ENCODE measurements around the gene ATXN10.
A peak's percentile ranks its signal among the peaks of the same experiment; 100 is the strongest.

Gene ATXN10

DNA sequence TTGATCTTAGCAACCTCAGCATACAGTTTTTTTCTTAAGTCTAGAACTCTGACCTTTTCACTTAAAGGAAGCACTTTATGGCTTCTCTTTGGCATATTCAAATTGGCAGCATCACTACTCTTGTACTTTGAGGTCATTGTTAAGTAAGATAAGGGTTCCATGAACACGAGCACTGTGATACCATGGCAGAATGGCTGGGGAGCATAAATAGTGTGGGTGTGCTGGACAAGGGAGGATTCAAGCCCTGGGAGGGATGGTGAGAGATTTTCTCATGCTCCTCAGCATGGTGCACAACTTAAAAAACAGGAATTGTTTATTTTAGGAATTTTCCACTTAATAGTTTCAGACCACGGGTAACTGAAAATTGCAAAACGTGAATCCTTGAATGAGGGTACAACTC is 111.4 kb downstream of the ATXN10 start:
- Histone ChIP-seq H4K20me1 (ENCODE audit: control insufficient read depth, insufficient read depth, low read depth, low read length) (no peaks in the 10 kb centered on the region), H3K4me3 (ENCODE audit: low read length) (peak overlapping the region; percentile 74), H3K27ac (ENCODE audit: low read depth, low read length) (peak overlapping the region; percentile 99), H3K9me3 (ENCODE audit: control insufficient read depth, insufficient read depth, low read length) (no peaks in the 10 kb centered on the region), H3K36me3 (ENCODE audit: control insufficient read depth, low read length) (peaks cover 58% of the 10 kb centered on the region), H3K27me3 (ENCODE audit: control insufficient read depth, low read length) (no peaks in the 10 kb centered on the region), H3K4me1 (ENCODE audit: control insufficient read depth, low read length) (peaks cover 87% of the 10 kb centered on the region), H3K79me2 (ENCODE audit: control insufficient read depth, low read length) (peaks cover 95% of the 10 kb centered on the region), H3F3A (ENCODE audit: control insufficient read depth, insufficient read depth) (peaks cover 36% of the 10 kb centered on the region), H3K9me2 (replicated peaks; ENCODE audit: control insufficient read depth, low read length) (no peaks in the 10 kb centered on the region), H3K4me2 (ENCODE audit: low read length) (peak overlapping the region; percentile 86)
- TF ChIP-seq EZH2phosphoT487 (IDR thresholded peaks at IDR 0.05; ENCODE audit: borderline replicate concordance, low read length) (no peak), CTCF (IDR thresholded peaks at IDR 0.05; ENCODE audit: low read depth, low read length, poor library complexity, severe bottlenecking) (no peak)

GRCh38 chr22:45783690-45784089 is 112.1 kb downstream of the ATXN10 start:
- Histone ChIP-seq H3F3A (ENCODE audit: control insufficient read depth, insufficient read depth) (peaks cover 30% of the 10 kb centered on the region), H3K79me2 (ENCODE audit: control insufficient read depth, low read length) (peaks cover 95% of the 10 kb centered on the region), H3K4me2 (ENCODE audit: low read length) (peak overlapping the region; percentile 86), H3K4me3 (ENCODE audit: low read length) (peak overlapping the region; percentile 74), H3K9me3 (ENCODE audit: control insufficient read depth, insufficient read depth, low read length) (no peaks in the 10 kb centered on the region), H4K20me1 (ENCODE audit: control insufficient read depth, insufficient read depth, low read depth, low read length) (no peaks in the 10 kb centered on the region), H3K27ac (ENCODE audit: low read depth, low read length) (peak overlapping the region; percentile 99), H3K27me3 (ENCODE audit: control insufficient read depth, low read length) (no peaks in the 10 kb centered on the region), H3K36me3 (ENCODE audit: control insufficient read depth, low read length) (peaks cover 52% of the 10 kb centered on the region), H3K9me2 (replicated peaks; ENCODE audit: control insufficient read depth, low read length) (no peaks in the 10 kb centered on the region), H3K4me1 (ENCODE audit: control insufficient read depth, low read length) (peaks cover 80% of the 10 kb centered on the region)
- TF ChIP-seq EZH2phosphoT487 (IDR thresholded peaks at IDR 0.05; ENCODE audit: borderline replicate concordance, low read length) (no peak), CTCF (IDR thresholded peaks at IDR 0.05; ENCODE audit: low read depth, low read length, poor library complexity, severe bottlenecking) (no peak)

DNA sequence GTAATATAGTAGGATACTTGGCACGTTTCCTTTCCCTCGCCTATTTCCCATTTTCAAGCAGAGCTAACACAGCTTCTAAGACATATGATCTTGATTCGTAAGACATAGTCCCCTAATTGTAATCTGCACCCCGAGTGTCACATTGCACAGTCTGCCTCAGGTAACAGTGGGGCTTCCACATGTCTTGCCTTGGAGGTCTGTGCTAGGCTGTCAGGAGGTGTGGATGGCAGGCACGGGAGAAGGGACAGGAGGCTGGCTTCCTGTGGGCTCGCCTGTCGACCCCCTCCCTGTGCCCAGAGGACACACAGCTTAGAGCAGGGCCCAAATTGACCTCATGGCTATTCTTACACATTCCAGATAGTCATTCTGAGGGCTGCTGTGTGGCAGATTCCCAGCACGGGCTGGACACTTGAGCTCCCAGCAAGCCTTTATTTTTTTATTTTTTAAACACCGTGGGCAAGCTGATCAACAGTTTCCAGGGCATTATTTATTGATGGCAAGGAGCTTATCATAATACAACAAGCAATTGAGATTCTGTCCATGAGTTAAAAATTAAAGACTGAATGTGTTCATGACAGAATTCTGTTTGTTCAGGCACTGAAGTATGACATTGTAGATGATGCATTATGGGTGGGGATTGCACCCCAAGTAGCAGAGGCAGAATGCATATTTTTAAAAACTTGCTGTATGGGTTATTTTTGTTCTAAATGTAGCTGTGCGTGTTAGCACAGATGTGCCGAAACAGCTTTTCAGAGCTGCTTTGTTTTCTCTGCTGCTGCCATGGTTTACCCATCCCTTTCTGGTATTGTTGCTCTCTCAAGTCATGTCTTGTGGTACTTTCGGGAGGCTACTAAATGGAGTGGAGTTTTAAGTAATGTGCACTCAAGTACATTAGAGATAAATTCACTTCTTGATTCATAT is 113.0 kb downstream of the ATXN10 start:
- H3K79me2 ChIP-seq (ENCODE audit: control insufficient read depth, low read length), result peaks cover 91% of the 10 kb centered on the region
- H3K9me2 ChIP-seq (replicated peaks; ENCODE audit: control insufficient read depth, low read length), result no peaks in the 10 kb centered on the region
- H4K20me1 ChIP-seq (ENCODE audit: control insufficient read depth, insufficient read depth, low read depth, low read length), result no peaks in the 10 kb centered on the region
- peak overlapping the region; percentile 86 for H3K4me2 ChIP-seq (ENCODE audit: low read length)
- peaks cover 47% of the 10 kb centered on the region for H3K36me3 ChIP-seq (ENCODE audit: control insufficient read depth, low read length)
- H3K4me3 ChIP-seq (ENCODE audit: low read length), result peak overlapping the region; percentile 74
- H3K4me1 ChIP-seq (ENCODE audit: control insufficient read depth, low read length), result peaks cover 71% of the 10 kb centered on the region
- no peak for TF ChIP-seq CTCF (IDR thresholded peaks at IDR 0.05; ENCODE audit: low read depth, low read length, poor library complexity, severe bottlenecking)
- TF ChIP-seq EZH2phosphoT487 (IDR thresholded peaks at IDR 0.05; ENCODE audit: borderline replicate concordance, low read length), result no peak
- peaks cover 26% of the 10 kb centered on the region for H3F3A ChIP-seq (ENCODE audit: control insufficient read depth, insufficient read depth)
- H3K27me3 ChIP-seq (ENCODE audit: control insufficient read depth, low read length), result no peaks in the 10 kb centered on the region
- H3K9me3 ChIP-seq (ENCODE audit: control insufficient read depth, insufficient read depth, low read length), result no peaks in the 10 kb centered on the region
- H3K27ac ChIP-seq (ENCODE audit: low read depth, low read length), result peak overlapping the region; percentile 99

Data from DOHH2 (cell line).